ENCODE measurements around the gene KCNE3.

The KCNE3 gene

DNA sequence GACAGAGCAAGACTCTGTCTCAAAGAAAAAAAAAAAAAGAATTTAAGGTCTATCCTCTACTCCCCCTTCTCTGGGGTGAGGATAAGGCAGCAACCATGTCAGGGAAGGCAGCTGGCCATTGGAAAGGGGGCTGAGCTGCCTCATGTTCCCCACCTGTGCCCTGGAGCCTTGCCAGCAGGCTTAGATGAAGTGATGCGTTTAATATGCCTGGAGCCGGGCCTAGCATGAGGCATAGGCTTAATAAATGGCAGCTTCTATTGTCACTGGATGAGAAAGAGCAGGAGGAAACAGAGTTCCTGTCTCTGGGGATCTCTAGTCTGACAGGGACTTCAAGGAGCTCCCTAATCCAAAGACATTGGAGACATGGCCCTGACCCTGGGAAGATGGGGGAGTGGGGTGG is 3.2 kb upstream of the KCNE3 start:
- no peak for FAIRE-seq
- no peak for TF ChIP-seq POLR2AphosphoS5 (IDR thresholded peaks at IDR 0.05; ENCODE audit: low read depth, low read length)
- no peak for TF ChIP-seq TAF1 (IDR thresholded peaks at IDR 0.05; ENCODE audit: borderline replicate concordance, low read depth, low read length)
- no peak for TF ChIP-seq POLR2A (IDR thresholded peaks at IDR 0.05; ENCODE audit: low read depth, low read length)
- no peak for DNase-seq (ENCODE audit: insufficient read length)

DNA sequence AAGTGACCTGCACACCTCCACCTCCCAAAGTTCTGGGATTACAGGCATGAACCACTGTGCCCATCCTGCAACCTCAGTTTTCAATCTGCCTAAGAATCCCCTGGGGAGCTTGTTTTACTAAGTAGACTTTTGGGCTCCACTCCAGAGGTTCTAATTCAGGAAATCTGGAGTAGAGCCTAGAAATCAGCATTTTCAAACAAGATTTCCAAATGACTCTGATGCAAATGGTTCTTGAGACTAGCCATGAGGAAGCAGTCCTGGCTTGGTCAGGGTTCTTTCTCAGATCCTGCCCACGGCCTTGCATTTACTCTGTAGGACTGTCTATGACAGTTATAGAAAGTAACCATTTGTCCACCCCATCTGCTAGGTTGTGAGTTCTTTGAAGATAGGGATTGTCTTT is 1.6 kb upstream of the KCNE3 start:
- FAIRE-seq, result no peak
- TF ChIP-seq TAF1 (IDR thresholded peaks at IDR 0.05; ENCODE audit: borderline replicate concordance, low read depth, low read length) (no peak), POLR2AphosphoS5 (IDR thresholded peaks at IDR 0.05; ENCODE audit: low read depth, low read length) (no peak), POLR2A (IDR thresholded peaks at IDR 0.05; ENCODE audit: low read depth, low read length) (no peak)
- no peak for DNase-seq (ENCODE audit: insufficient read length)

DNA sequence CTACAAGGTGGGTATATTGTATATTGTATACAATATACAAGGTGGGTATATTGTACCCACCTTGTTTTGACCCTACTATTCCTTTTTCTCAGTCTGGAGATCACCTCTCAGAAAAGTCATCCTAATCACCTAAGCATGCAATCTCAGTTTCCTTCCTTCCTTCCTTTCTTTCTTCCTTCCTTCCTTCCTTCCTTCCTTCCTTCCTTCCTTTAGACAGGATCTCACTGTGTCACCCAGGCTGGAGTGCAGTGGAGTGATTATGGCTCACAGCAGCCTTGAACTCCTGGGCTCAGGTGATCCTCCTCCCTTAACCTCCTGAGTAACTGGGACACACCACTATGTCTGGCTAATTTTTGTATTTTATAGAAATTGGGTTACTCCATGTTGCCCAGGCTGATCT is 1.2 kb upstream of the KCNE3 start:
- FAIRE-seq, result no peak
- DNase-seq (ENCODE audit: insufficient read length), result no peak

DNA sequence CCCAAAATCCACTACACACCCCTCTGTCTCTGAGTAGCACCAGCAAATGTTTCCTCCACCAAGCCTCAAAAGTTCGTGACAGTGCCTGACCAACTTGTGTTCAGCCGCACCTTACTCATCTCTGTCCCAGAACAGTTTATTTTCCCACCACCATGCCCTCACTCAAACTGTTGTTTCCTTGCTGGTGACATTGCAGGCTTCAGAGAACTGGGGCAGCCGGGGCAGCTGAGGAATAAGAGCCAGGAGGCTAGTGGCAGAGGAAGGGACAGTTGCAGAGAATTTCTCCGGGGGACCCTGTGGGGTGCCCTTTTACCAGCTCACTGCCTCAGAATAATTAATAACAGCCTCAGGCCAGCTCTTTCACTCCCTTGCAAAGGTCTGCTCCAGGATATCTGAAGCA is 709 bp upstream of the KCNE3 start:
- TF ChIP-seq TAF1 (IDR thresholded peaks at IDR 0.05; ENCODE audit: borderline replicate concordance, low read depth, low read length), result no peak
- DNase-seq (ENCODE audit: insufficient read length), result no peak

More for the DNA sequence above, 1.2 kb upstream of the KCNE3 start:
- TF ChIP-seq POLR2A (IDR thresholded peaks at IDR 0.05; ENCODE audit: low read depth, low read length), result no peak
- TF ChIP-seq TAF1 (IDR thresholded peaks at IDR 0.05; ENCODE audit: borderline replicate concordance, low read depth, low read length), result no peak

DNA sequence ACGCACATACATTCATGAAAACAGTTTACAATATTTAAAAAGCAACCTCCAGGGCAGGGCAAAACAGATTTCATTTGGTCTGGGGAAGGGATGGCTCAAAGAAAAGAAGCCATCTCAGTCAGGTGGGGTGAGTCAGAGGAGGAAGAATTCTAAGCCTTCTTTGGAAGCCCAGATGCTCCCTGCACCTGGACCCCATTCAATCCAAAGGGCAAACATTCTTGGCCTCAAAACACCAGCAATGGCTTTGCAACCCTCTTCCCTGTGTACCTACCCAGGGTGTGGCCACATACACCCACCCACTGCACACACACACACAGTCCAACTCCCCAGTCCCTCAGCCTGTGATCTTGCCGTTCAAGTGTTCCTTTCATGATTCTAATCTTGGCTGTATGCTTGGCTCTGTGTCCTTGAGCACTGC is 2.0 kb downstream of the KCNE3 start:
- FAIRE-seq, result no peak
- DNase-seq (ENCODE audit: insufficient read length), result no peak
- no peak for TF ChIP-seq POLR2A (IDR thresholded peaks at IDR 0.05; ENCODE audit: low read depth, low read length)
- TF ChIP-seq POLR2AphosphoS5 (IDR thresholded peaks at IDR 0.05; ENCODE audit: low read depth, low read length), result no peak

More for the DNA sequence above, 709 bp upstream of the KCNE3 start:
- no peak for FAIRE-seq

DNA sequence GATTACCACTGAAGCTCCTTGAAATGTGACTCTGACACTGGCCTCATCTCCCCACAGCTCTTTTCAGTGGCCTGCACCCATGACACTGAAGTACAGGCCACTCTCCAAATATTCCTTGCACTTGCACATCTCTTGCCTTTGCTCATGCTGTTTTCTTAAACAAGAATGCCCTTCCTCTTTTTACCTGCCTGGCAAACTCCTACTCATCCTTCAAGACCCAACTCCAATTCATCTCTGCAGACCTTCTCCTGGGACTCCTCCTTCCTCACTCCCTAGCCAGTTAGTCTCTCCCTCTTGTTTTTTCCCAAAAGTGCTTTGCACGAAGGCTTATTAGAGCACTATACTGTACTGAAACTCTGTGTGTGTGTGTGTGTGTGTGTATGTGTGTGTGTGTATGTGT is 2.6 kb downstream of the KCNE3 start:
- no peak for FAIRE-seq
- DNase-seq (ENCODE audit: insufficient read length), result no peak
- TF ChIP-seq POLR2AphosphoS5 (IDR thresholded peaks at IDR 0.05; ENCODE audit: low read depth, low read length) (no peak), POLR2A (IDR thresholded peaks at IDR 0.05; ENCODE audit: low read depth, low read length) (no peak), TAF1 (IDR thresholded peaks at IDR 0.05; ENCODE audit: borderline replicate concordance, low read depth, low read length) (no peak)

DNA sequence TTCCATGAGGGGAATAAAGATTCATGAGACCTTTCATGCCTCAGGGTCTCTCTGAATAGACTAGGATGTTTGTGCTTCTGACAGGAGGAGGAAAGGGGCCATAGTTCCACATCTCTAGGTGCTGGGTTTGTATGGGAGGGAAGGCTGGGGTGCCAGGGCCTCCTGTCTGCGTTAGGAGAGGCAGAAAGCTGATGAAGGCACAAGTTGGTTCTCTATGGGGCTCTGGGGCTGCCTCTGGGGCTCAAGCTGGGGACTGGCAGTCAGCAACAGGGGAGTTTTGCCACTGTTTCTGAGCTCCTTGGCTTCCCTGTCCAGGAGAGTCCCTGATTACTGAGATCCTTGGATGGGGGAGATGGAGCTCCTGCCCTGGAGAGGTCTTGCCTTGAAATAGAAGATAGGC is 4.1 kb downstream of the KCNE3 start:
- no peak for FAIRE-seq
- TF ChIP-seq POLR2A (IDR thresholded peaks at IDR 0.05; ENCODE audit: low read depth, low read length), result no peak
- TF ChIP-seq TAF1 (IDR thresholded peaks at IDR 0.05; ENCODE audit: borderline replicate concordance, low read depth, low read length), result no peak
- TF ChIP-seq POLR2AphosphoS5 (IDR thresholded peaks at IDR 0.05; ENCODE audit: low read depth, low read length), result no peak

DNA sequence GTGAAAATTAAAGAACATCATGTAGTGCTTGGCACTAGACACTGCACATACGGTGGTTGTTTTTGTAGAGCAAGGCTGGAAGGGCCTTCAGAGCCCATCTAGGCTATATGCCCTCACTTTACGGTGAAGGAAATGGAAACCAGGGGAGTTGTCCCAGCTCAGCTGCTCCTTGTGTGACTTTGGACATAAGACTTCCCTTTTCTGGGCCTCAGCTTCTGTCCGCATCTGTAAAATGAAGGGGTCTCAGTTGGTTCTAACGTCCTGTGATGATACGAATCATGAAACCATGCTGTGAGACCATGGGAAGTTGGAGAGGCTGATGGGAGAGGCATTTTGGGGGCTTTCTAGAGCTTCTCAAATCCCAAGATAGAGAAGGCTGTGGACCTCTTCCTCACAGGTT is 4.7 kb downstream of the KCNE3 start:
- FAIRE-seq, result no peak
- DNase-seq (ENCODE audit: insufficient read length), result no peak
- TF ChIP-seq POLR2A (IDR thresholded peaks at IDR 0.05; ENCODE audit: low read depth, low read length), result no peak
- TF ChIP-seq POLR2AphosphoS5 (IDR thresholded peaks at IDR 0.05; ENCODE audit: low read depth, low read length), result no peak
- no peak for TF ChIP-seq TAF1 (IDR thresholded peaks at IDR 0.05; ENCODE audit: borderline replicate concordance, low read depth, low read length)

More for the DNA sequence above, 4.1 kb downstream of the KCNE3 start:
- no peak for DNase-seq (ENCODE audit: insufficient read length)

DNA sequence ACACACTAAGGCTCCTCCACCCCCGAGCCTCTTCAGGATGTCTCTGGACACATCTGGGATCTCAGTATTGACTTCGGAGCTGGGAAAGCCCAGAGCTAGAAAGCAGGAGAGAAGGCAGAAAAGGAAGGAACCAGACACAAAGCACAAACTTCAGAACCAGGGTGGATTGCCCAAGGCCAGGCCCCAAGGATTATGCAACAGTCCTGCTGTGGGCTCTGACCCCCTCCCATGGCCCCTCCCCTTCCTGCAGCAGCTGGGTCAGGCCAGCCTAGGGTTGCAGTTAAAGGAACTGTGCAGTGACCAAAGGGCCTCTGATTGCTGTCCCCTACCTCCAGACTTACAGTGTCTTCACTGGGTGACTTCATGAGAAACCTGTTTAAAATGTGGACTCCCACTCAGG is 5.3 kb downstream of the KCNE3 start:
- DNase-seq (ENCODE audit: insufficient read length) (no peak), FAIRE-seq (no peak)
- TF ChIP-seq TAF1 (IDR thresholded peaks at IDR 0.05; ENCODE audit: borderline replicate concordance, low read depth, low read length), result no peak
- TF ChIP-seq POLR2A (IDR thresholded peaks at IDR 0.05; ENCODE audit: low read depth, low read length), result no peak
- no peak for TF ChIP-seq POLR2AphosphoS5 (IDR thresholded peaks at IDR 0.05; ENCODE audit: low read depth, low read length)

DNA sequence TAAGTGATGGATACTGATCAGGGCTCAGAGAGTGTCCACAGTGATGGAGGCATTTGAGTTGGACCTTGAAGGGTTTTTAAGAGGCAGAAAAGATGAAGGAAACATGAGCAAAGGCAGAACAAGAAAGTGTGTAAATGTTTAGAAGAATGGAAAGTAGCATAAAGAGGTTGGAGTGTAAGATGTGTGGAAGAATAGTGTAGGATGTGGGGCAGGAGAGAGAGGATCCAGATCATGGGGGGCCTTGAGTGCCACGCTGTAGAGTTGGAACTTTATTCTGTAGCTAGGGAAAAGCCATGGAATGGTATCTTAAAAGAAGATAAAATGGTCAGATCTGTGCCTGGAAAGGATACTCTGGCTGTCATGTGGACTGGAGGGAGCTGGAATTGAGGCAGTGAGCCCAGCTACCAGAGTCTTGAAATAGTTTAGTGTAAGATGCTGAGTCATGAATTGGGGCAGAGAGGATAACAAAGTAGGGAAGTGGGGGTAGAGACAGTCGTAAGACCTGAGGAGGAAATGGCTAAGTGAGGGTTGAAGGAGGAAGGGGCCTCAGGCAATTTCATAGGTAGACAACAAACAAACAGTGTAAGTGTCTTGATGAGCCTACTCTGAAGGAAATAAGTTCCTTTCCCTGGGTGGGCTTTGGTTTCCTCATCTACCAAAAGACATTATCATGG is 6.7 kb downstream of the KCNE3 start:
- TF ChIP-seq POLR2A (IDR thresholded peaks at IDR 0.05; ENCODE audit: low read depth, low read length), result no peak
- TF ChIP-seq POLR2AphosphoS5 (IDR thresholded peaks at IDR 0.05; ENCODE audit: low read depth, low read length), result no peak
- no peak for TF ChIP-seq TAF1 (IDR thresholded peaks at IDR 0.05; ENCODE audit: borderline replicate concordance, low read depth, low read length)
- FAIRE-seq, result peak; percentile 17
- DNase-seq (ENCODE audit: insufficient read length), result no peak

DNA sequence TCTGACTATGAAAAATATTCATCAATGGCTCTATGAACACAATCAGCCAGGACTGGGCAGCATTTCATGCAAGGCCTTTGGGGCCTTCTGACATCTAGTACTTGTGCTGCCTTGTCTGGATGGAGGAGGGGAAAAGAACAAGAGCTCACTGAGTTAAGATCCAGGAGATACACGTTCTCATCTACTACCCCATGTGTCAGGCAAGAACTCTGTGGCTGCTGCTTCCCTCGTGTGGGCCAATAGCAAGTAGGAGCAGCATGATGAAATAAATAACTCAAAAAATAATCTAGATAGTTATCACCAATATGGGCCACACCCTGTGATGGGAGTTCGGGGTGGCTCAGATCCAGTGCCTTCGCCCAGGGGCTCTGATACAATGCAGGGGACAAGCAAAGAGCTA is 7.3 kb downstream of the KCNE3 start:
- TF ChIP-seq POLR2AphosphoS5 (IDR thresholded peaks at IDR 0.05; ENCODE audit: low read depth, low read length) (no peak), POLR2A (IDR thresholded peaks at IDR 0.05; ENCODE audit: low read depth, low read length) (no peak), TAF1 (IDR thresholded peaks at IDR 0.05; ENCODE audit: borderline replicate concordance, low read depth, low read length) (no peak)
- FAIRE-seq (no peak), DNase-seq (ENCODE audit: insufficient read length) (no peak)

DNA sequence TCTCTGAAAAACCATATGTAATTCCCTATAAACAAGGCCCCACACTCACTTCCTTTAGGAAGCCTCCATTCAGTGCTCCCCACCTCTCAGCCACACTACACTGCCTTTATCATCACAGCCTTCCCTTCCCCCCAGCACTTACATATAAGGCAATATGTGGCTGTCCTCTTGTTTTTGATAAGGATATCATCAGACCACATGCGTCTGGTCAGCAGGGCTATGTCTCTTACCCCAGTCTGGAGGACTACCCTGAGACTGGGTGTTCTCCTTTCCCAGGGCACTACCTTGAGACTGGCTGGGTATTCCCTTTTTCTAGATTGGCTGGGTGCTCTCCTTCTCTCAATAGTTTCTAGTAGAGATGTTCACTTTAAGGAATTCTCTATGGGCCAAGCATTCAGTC is 7.8 kb downstream of the KCNE3 start:
- no peak for FAIRE-seq
- no peak for TF ChIP-seq POLR2AphosphoS5 (IDR thresholded peaks at IDR 0.05; ENCODE audit: low read depth, low read length)
- TF ChIP-seq TAF1 (IDR thresholded peaks at IDR 0.05; ENCODE audit: borderline replicate concordance, low read depth, low read length), result no peak
- no peak for TF ChIP-seq POLR2A (IDR thresholded peaks at IDR 0.05; ENCODE audit: low read depth, low read length)
- DNase-seq (ENCODE audit: insufficient read length), result no peak

DNA sequence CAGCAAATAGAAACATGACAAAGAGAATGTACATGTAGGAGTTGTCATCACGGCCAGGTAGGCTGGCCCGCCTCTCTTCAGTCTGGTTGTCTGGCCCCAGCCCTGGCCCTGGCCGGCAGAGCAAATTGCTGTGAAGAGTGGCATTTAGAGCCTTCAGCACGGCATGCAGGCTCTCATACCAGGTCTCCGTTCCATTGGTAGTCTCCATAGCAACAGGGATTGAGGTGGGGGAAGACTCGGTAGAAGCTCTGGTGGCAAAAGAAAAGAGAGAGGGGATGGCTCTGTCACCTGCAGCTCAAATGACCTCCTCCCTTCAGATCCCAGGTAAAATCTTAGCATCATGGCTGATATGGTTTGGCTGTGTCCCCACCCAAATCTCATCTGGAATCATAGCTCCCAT is 10.0 kb downstream of the KCNE3 start:
- TF ChIP-seq POLR2AphosphoS5 (IDR thresholded peaks at IDR 0.05; ENCODE audit: low read depth, low read length) (no peak), POLR2A (IDR thresholded peaks at IDR 0.05; ENCODE audit: low read depth, low read length) (no peak), TAF1 (IDR thresholded peaks at IDR 0.05; ENCODE audit: borderline replicate concordance, low read depth, low read length) (no peak)
- no peak for DNase-seq (ENCODE audit: insufficient read length)
- FAIRE-seq, result no peak

Data from GM12892 (cell line).